Measurements from ENCODE around the gene EGFR.

EGFR gene

DNA sequence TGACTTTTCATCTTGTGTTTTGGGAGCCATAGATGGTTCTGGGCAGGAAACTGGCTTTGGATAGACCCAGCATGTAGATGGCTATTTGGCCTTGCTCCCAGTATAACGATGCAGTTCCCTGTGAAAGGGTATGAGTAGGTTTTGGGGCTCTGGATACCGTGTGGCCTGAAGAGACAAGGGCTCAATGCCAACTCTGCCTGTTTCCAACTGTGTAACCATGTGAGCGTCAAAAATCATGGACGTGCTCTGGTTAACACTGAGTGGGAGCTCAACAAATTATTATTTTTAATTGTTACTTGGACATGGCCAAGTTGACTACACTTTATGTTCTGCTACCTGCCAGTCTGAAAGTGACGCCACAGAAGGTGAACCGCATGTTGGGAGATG, 41.8 kb downstream of the EGFR start:
- H3K27me3 ChIP-seq (replicated peaks), result no peaks in the 10 kb centered on the region
- peak overlapping the region; percentile 9 for H3K27ac ChIP-seq
- TF ChIP-seq, protein P1, sequence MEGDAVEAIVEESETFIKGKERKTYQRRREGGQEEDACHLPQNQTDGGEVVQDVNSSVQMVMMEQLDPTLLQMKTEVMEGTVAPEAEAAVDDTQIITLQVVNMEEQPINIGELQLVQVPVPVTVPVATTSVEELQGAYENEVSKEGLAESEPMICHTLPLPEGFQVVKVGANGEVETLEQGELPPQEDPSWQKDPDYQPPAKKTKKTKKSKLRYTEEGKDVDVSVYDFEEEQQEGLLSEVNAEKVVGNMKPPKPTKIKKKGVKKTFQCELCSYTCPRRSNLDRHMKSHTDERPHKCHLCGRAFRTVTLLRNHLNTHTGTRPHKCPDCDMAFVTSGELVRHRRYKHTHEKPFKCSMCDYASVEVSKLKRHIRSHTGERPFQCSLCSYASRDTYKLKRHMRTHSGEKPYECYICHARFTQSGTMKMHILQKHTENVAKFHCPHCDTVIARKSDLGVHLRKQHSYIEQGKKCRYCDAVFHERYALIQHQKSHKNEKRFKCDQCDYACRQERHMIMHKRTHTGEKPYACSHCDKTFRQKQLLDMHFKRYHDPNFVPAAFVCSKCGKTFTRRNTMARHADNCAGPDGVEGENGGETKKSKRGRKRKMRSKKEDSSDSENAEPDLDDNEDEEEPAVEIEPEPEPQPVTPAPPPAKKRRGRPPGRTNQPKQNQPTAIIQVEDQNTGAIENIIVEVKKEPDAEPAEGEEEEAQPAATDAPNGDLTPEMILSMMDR (IDR thresholded peaks at IDR 0.05; ENCODE audit: low read depth, low read length, missing control alignments), result no peak
- in situ Hi-C loops (cut with HindIII; ENCODE audit: low pct_ligation_motif_present, low sequenced_read_pairs), result no loop called here
- no peak overlapping the region for H3K4me3 ChIP-seq (ENCODE audit: low read depth, low read length)
- no peak for DNase-seq
- no peaks in the 10 kb centered on the region for H3K36me3 ChIP-seq (replicated peaks)

- H3K4me3 ChIP-seq (ENCODE audit: low read depth, low read length), result no peak overlapping the region
- no peaks in the 10 kb centered on the region for H3K36me3 ChIP-seq (replicated peaks)
- in situ Hi-C loops (cut with HindIII; ENCODE audit: low pct_ligation_motif_present, low sequenced_read_pairs), result no loop called here
- no peaks in the 10 kb centered on the region for H3K27me3 ChIP-seq (replicated peaks)
- H3K27ac ChIP-seq, result peak overlapping the region; percentile 61
- TF ChIP-seq, protein P1 (IDR thresholded peaks at IDR 0.05; ENCODE audit: low read depth, low read length, missing control alignments), result no peak
- no peak for DNase-seq
These were observed 43.1 kb downstream of the EGFR start for GRCh38 chr7:55061726-55062499.

DNA sequence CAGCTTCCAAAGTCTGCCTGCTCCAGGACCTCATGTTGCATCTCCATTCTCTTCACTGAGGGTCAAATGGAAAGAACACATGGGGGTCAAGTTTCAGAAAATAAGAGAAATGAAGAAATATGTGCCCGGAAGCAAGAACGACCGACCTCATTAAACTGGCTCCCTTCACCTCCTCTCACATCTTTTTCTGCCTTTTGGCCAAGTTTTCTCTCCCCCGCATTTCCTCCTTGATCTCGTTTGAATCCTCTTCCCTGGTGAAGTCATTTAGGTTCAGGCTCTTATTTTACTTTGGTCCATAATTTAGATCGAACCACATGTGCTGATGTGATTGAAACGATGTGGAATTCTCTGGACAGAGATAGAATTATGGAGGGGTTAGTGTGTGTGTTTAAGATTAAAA, 44.2 kb downstream of the EGFR start:
- Histone ChIP-seq H3K27me3 (replicated peaks) (no peaks in the 10 kb centered on the region), H3K27ac (peak overlapping the region; percentile 98), H3K36me3 (replicated peaks) (peaks cover 3% of the 10 kb centered on the region), H3K4me3 (ENCODE audit: low read depth, low read length) (no peak overlapping the region)
- in situ Hi-C loops (cut with HindIII; ENCODE audit: low pct_ligation_motif_present, low sequenced_read_pairs), result no loop called here
- no peak for DNase-seq
- TF ChIP-seq, protein P1 (IDR thresholded peaks at IDR 0.05; ENCODE audit: low read depth, low read length, missing control alignments), result no peak

DNA sequence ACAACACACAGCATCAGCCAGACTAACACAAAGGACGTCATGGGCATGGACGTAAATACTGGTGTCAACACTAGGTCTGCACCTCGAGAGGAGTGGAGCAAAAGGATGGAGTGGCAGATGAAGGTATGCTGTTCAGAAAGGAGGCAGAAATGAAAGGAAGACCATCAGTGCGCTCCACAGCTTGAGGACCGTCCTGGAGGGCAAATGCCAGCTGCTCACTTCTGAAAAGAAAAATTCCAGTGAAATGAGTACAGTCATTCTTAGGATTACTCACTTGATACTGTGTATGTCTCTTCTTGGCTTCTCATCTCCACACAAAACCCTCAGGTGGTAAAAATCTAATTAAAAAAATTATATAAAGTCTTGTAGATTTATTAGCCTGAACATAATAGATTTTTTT, 44.8 kb downstream of the EGFR start:
- H3K36me3 ChIP-seq (replicated peaks), result peaks cover 3% of the 10 kb centered on the region
- in situ Hi-C loops (cut with HindIII; ENCODE audit: low pct_ligation_motif_present, low sequenced_read_pairs), result no loop called here
- H3K4me3 ChIP-seq (ENCODE audit: low read depth, low read length), result no peak overlapping the region
- no peaks in the 10 kb centered on the region for H3K27me3 ChIP-seq (replicated peaks)
- peak overlapping the region; percentile 98 for H3K27ac ChIP-seq
- TF ChIP-seq, protein P1 (IDR thresholded peaks at IDR 0.05; ENCODE audit: low read depth, low read length, missing control alignments), result no peak
- DNase-seq, result peak; percentile 59

- in situ Hi-C loops (cut with HindIII; ENCODE audit: low pct_ligation_motif_present, low sequenced_read_pairs), result no loop called here
- Histone ChIP-seq H3K36me3 (replicated peaks) (peaks cover 3% of the 10 kb centered on the region), H3K4me3 (ENCODE audit: low read depth, low read length) (no peak overlapping the region), H3K27ac (peak overlapping the region; percentile 98), H3K27me3 (replicated peaks) (no peaks in the 10 kb centered on the region)
- TF ChIP-seq, protein P1 (IDR thresholded peaks at IDR 0.05; ENCODE audit: low read depth, low read length, missing control alignments), result no peak
- DNase-seq, result peak; percentile 96
These were observed 46.3 kb downstream of the EGFR start for GRCh38 chr7:55065079-55065478.

Data from brain microvascular endothelial cell (primary cell).